ENCODE results near the gene NRP2. TPM values are rescaled to one million over a fixed set of nuclear protein-coding genes. Genes with fewer than 3 reads are reported as not detected.

The NRP2 gene
- total RNA-seq, 4 donors from 2014 or later, result 128 to 196 (median 176) TPM

GRCh38 chr2:205656941-205657340, 25.4 kb upstream of the NRP2 start:
- no peak for TF ChIP-seq CTCF (IDR thresholded peaks at IDR 0.05)
- WGBS, 2 donors, result 82 to 83% methylated on average over 4 of the region's 4 CpGs

GRCh38 chr2:205657579-205657978, 24.7 kb upstream of the NRP2 start:
- H3K9me3 ChIP-seq, result peaks cover 0 to 4% (median 0%) of the 10 kb centered on the region in 4 donors
- H3K27ac ChIP-seq, result no peak overlapping the region
- H3K4me3 ChIP-seq, result no peak overlapping the region
- H3K4me1 ChIP-seq, result peaks cover 0 to 17% (median 0%) of the 10 kb centered on the region in 4 donors
- TF ChIP-seq CTCF (IDR thresholded peaks at IDR 0.05) (no peak), EP300 (IDR thresholded peaks at IDR 0.05) (peak in 1 of 2 donors; percentile 66)
- no peaks in the 10 kb centered on the region for H3K36me3 ChIP-seq
- no peak for DNase-seq (ENCODE audit: low spot score in 2 of 2)
- 23 to 42% methylated on average over 3 of the region's 3 CpGs for WGBS, 2 donors
- H3K27me3 ChIP-seq, result no peaks in the 10 kb centered on the region

More at GRCh38 chr2:205656941-205657340, 25.4 kb upstream of the NRP2 start:
- Histone ChIP-seq H3K36me3 (no peaks in the 10 kb centered on the region), H3K4me3 (no peak overlapping the region), H3K27me3 (no peaks in the 10 kb centered on the region), H3K27ac (no peak overlapping the region), H3K4me1 (peaks cover 0 to 17% (median 0%) of the 10 kb centered on the region in 4 donors), H3K9me3 (peaks cover 0 to 2% (median 0%) of the 10 kb centered on the region in 4 donors)
- DNase-seq (ENCODE audit: low spot score in 2 of 2), result no peak

GRCh38 chr2:205658068-205658467, 24.2 kb upstream of the NRP2 start:
- TF ChIP-seq POLR2A (IDR thresholded peaks at IDR 0.05) (no peak), EP300 (IDR thresholded peaks at IDR 0.05) (no peak), CTCF (IDR thresholded peaks at IDR 0.05) (no peak)
- DNase-seq (ENCODE audit: low spot score in 2 of 2), result no peak
- no peaks in the 10 kb centered on the region for H3K36me3 ChIP-seq
- H3K27ac ChIP-seq, result no peak overlapping the region
- H3K27me3 ChIP-seq, result no peaks in the 10 kb centered on the region
- no peak overlapping the region for H3K4me3 ChIP-seq
- H3K9me3 ChIP-seq, result peaks cover 0 to 4% (median 0%) of the 10 kb centered on the region in 4 donors
- WGBS, 2 donors, result 75 to 81% methylated on average over 2 of the region's 2 CpGs
- peaks cover 0 to 17% (median 0%) of the 10 kb centered on the region in 4 donors for H3K4me1 ChIP-seq

- H3K9me3 ChIP-seq, result peaks cover 0 to 4% (median 0%) of the 10 kb centered on the region in 4 donors
- TF ChIP-seq POLR2A (IDR thresholded peaks at IDR 0.05) (no peak), CTCF (IDR thresholded peaks at IDR 0.05) (no peak), EP300 (IDR thresholded peaks at IDR 0.05) (no peak)
- H3K4me1 ChIP-seq, result peaks cover 0 to 17% (median 0%) of the 10 kb centered on the region in 4 donors
- 94 to 96% methylated on average over 2 of the region's 2 CpGs for WGBS, 2 donors
- no peaks in the 10 kb centered on the region for H3K36me3 ChIP-seq
- no peak overlapping the region for H3K27ac ChIP-seq
- DNase-seq (ENCODE audit: low spot score in 2 of 2), result no peak
- no peak overlapping the region for H3K4me3 ChIP-seq
- no peaks in the 10 kb centered on the region for H3K27me3 ChIP-seq
Observed at GRCh38 chr2:205658572-205658971, 23.7 kb upstream of the NRP2 start.

GRCh38 chr2:205659922-205660321, 22.4 kb upstream of the NRP2 start:
- Histone ChIP-seq H3K36me3 (no peaks in the 10 kb centered on the region), H3K27me3 (no peaks in the 10 kb centered on the region), H3K4me1 (peaks cover 0 to 17% (median 0%) of the 10 kb centered on the region in 4 donors), H3K4me3 (no peak overlapping the region), H3K27ac (no peak overlapping the region), H3K9me3 (peaks cover 0 to 4% (median 0%) of the 10 kb centered on the region in 4 donors)
- TF ChIP-seq EP300 (IDR thresholded peaks at IDR 0.05) (no peak), CTCF (IDR thresholded peaks at IDR 0.05) (no peak), POLR2A (IDR thresholded peaks at IDR 0.05) (no peak)
- DNase-seq (ENCODE audit: low spot score in 2 of 2), result no peak
- WGBS, 2 donors, result 74 to 80% methylated on average over 8 of the region's 8 CpGs
